ENCODE results near the gene NINJ2. TPM values are rescaled to one million over a fixed set of nuclear protein-coding genes. Genes with fewer than 3 reads are reported as not detected.

NINJ2 gene
- polyA plus RNA-seq, 1 donor from 2014 or later, result not detected

DNA sequence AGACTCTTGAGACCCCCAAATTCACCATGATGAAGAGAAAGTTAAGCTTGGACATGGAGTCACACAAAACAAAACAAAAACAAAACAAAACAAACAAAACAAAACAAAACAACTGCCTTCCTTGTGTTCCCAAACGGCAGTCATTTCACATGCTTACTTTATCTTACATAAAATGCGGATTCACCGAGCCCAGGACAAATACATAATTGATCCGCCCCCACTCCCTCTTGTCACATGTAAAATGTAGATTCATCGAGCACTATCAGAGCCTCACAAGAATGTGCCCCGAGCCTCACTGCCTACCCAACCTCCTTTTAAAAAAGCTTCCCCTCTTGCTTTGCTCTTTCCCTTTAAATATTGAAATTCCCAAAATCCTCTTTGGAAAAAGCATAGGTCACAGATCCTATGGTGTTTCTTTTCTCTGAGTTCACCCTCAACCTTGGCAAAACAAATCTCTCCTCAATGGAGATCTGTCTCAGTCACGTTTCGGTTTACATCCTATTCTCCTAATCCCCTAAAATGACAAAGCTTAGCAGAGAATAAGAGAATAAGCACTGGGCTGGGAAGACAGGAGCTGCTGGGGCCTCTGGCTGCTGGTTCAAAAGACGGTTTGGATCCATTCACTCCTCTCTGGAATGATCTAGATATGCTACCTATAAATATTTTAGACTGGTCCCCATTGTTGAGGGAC is 83.7 kb downstream of the NINJ2 start:
- Histone ChIP-seq H3K27ac (ENCODE audit: low read length) (no peak overlapping the region), H3K9ac (ENCODE audit: low read length) (no peak overlapping the region), H2AFZ (ENCODE audit: low read depth, low read length) (no peak overlapping the region)

More for the DNA sequence above, 83.7 kb downstream of the NINJ2 start:
- no peak overlapping the region for H3K4me3 ChIP-seq (ENCODE audit: low read length)
- no peaks in the 10 kb centered on the region for H4K20me1 ChIP-seq (ENCODE audit: insufficient read depth)
- TF ChIP-seq CTCF (IDR thresholded peaks at IDR 0.05; ENCODE audit: poor library complexity, severe bottlenecking) (no peak), TAF1 (IDR thresholded peaks at IDR 0.05; ENCODE audit: low read depth) (no peak), RAD21 (conservative IDR thresholded peaks at IDR 0.05) (no peak), MXI1 (conservative IDR thresholded peaks at IDR 0.05; ENCODE audit: poor library complexity, severe bottlenecking) (no peak), SMC3 (conservative IDR thresholded peaks at IDR 0.05; ENCODE audit: poor library complexity) (no peak), POLR2AphosphoS5 (IDR thresholded peaks at IDR 0.05) (no peak), REST (IDR thresholded peaks at IDR 0.05; ENCODE audit: borderline replicate concordance) (no peak), EP300 (conservative IDR thresholded peaks at IDR 0.05; ENCODE audit: poor library complexity, severe bottlenecking) (no peak), EZH2 (IDR thresholded peaks at IDR 0.05; ENCODE audit: borderline replicate concordance, insufficient read depth, low read length, poor library complexity, severe bottlenecking) (no peak)
- H3K27me3 ChIP-seq (ENCODE audit: insufficient read depth, low read depth, low read length), result no peaks in the 10 kb centered on the region
- no peaks in the 10 kb centered on the region for H3F3A ChIP-seq (ENCODE audit: insufficient read depth, low read length, poor library complexity, severe bottlenecking)
- H3K9me2 ChIP-seq (ENCODE audit: insufficient read depth, low read length), result no peaks in the 10 kb centered on the region
- no peak overlapping the region for H3K4me2 ChIP-seq (ENCODE audit: low read length)
- H3K9me3 ChIP-seq (ENCODE audit: low read length), result no peaks in the 10 kb centered on the region
- no peaks in the 10 kb centered on the region for H3K79me2 ChIP-seq (replicated peaks; ENCODE audit: insufficient read depth, low read length)
- H3K36me3 ChIP-seq (ENCODE audit: insufficient read depth, low read length), result no peaks in the 10 kb centered on the region
